Measurements from ENCODE around the gene CD86. TPM values are rescaled to one million over a fixed set of nuclear protein-coding genes. Genes with fewer than 3 reads are reported as not detected.
A peak's percentile ranks its signal among the peaks of the same experiment; 100 is the strongest.

CD86 gene
- total and polyA plus RNA-seq, 5 donors from 2014 or later: 0.11 to 1.3 (median 0.81) TPM; not detected in 1

DNA sequence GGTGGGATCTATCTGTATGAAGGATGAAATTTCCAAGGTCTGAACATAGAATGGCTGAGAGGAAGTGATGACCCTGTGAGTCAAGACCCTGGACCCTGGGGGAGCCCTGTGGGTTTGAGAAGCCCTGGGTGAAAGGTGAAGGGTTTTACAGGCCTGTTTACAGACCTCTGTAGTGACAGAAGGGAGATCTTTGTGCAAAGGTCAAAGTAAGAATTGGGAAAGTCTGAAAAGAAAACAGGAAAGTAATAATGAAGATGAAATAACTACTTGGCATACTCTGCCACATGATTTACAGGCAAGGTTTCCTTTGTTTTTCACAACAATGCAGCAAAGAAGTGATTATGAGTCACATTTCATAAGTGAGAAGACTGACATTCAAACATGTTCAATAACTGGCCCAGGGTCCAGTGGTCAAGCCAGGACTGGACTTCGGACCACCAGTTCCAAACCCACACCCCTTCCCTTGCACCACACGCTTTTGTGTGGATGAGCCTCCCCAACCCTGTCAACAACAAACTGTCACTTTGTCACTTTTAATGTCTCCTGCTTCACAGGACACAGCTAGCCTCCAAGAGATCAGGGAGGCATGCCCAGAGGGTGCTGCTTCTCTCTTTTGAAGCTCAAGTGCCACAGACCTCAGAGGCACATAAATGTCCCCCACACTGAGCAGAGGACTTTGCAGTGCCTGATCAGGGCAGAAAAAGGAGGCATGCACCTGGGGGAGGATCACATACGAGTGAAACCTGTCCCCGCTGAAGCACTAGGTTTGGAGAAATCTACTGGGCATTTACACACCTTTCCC lies 21.5 kb downstream of the CD86 start:
- peak in 1 of 2 donors; percentile 22 for ATAC-seq (ENCODE audit: low read depth in 2 of 2)

DNA sequence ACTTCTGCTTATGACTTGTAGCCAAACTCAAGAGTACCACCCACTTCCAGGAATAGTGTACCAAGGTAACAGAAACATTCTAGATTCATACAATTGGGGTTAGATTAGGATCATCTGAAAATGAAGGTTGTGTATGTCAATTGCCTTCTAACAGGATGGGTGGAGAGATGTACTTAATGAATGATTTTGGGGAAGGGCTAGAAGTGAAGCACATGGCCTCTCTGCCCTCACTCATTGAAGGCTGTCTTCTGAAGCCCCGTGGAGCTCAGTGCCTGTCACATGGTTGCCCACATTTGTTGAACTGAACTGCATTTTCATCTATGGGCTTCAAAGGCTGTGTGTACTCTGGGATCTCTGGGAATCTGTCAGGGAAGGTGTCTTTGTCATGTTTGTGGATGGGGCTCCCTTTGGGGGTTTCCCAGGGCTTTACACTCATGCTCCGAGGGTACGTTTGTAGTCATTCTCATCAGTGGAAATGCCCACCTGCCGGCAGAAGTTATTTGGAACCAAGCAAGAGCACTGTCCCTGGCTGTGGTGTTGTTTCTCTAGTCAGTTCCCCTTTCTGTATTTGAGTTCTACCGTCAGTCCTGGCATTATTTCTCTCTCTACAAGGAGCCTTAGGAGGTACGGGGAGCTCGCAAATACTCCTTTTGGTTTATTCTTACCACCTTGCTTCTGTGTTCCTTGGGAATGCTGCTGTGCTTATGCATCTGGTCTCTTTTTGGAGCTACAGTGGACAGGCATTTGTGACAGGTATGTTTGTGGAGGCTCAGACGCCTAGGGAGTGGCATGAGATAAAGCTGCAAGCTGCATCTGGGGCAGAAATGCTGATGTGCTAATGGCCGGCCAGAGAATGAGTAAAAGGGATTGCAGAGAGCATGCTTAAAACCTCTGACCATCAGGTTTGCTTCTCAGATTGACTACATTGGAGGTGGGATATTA lies 22.4 kb downstream of the CD86 start:
- peaks cover 8% of the 10 kb centered on the region for H3K4me1 ChIP-seq (ENCODE audit: control insufficient read depth, insufficient read depth, low read length, poor library complexity, severe bottlenecking)
- peaks cover 4% of the 10 kb centered on the region for H3K27me3 ChIP-seq (ENCODE audit: control insufficient read depth, insufficient read depth, low read length)
- H3K36me3 ChIP-seq (ENCODE audit: control insufficient read depth, insufficient read depth, low read length): no peaks in the 10 kb centered on the region
- DNase-seq (peak in 1 of 3 donors; percentile 88), ATAC-seq (ENCODE audit: low read depth in 2 of 2) (peak; percentile 45 to 56)
- Mint-ChIP-seq H3K4me3 (peak overlapping the region in 2 of 4 donors; percentile 11 to 18), H3K27ac (peak overlapping the region in 1 of 3 donors; percentile 15), H3K27me3 (peaks cover 4% of the 10 kb centered on the region), H3K9me3 (peaks cover 0 to 3% (median 0%) of the 10 kb centered on the region in 7 donors), H3K36me3 (no peaks in the 10 kb centered on the region), H3K4me1 (peaks cover 3 to 20% (median 10%) of the 10 kb centered on the region in 4 donors)
- no peak overlapping the region for H3K4me3 ChIP-seq (ENCODE audit: low read depth, low read length)
- H3K9me3 ChIP-seq (ENCODE audit: control insufficient read depth in 2 of 2, low read length in 2 of 2): no peaks in the 10 kb centered on the region
- H3K27ac ChIP-seq (ENCODE audit: insufficient read depth, low read length, poor library complexity, severe bottlenecking): peak overlapping the region; percentile 15

More for the DNA sequence above, 21.5 kb downstream of the CD86 start:
- Histone ChIP-seq H3K36me3 (ENCODE audit: control insufficient read depth, insufficient read depth, low read length) (no peaks in the 10 kb centered on the region), H3K27me3 (ENCODE audit: control insufficient read depth, insufficient read depth, low read length) (peaks cover 4% of the 10 kb centered on the region), H3K27ac (ENCODE audit: insufficient read depth, low read length, poor library complexity, severe bottlenecking) (no peak overlapping the region), H3K4me3 (ENCODE audit: low read depth, low read length) (no peak overlapping the region), H3K4me1 (ENCODE audit: control insufficient read depth, insufficient read depth, low read length, poor library complexity, severe bottlenecking) (peaks cover 8% of the 10 kb centered on the region), H3K9me3 (ENCODE audit: control insufficient read depth in 2 of 2, low read length in 2 of 2) (no peaks in the 10 kb centered on the region)
- Mint-ChIP-seq H3K36me3 (no peaks in the 10 kb centered on the region), H3K9me3 (peaks cover 0 to 3% (median 0%) of the 10 kb centered on the region in 7 donors), H3K4me3 (peak overlapping the region in 1 of 4 donors; percentile 11), H3K4me1 (peaks cover 3 to 12% (median 8%) of the 10 kb centered on the region in 4 donors), H3K27ac (peak overlapping the region in 1 of 3 donors; percentile 11), H3K27me3 (peaks cover 4% of the 10 kb centered on the region)
- peak in 1 of 3 donors; percentile 49 for DNase-seq

DNA sequence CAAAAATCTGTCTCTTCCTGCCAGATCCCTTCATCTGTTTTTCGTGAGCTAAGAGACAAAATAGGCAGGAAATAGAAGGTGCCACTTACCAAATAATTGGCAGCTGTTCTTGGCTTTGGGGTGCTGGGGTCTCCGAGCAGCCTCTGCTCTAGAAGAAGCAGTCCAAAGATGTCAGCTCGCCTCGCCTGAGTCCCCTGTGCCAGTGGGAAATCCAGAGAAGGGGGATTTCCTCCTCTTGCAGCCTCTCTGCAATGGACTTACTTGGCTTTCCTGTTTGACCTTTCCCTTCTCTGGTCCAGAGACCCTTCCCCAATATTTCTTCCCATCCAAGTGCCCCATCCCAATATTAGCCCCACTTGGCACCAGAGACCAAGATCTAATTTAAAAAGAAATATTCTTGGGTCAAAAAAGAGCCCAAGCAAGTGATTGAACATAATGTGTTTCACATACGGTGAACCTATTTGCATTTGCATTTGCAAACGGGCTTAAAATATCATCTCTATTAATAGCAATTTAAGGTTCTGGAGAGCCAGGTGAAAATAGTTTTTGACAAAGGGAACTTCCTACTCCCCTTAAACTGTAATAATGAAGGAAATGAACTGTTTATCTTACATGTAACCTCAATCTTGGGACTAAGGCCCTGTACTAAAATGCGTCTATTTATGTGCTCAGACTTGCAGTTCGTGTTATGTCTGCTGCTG lies 23.2 kb downstream of the CD86 start:
- no peak overlapping the region for H3K27ac ChIP-seq (ENCODE audit: insufficient read depth, low read length, poor library complexity, severe bottlenecking)
- ATAC-seq (ENCODE audit: low read depth in 2 of 2): no peak
- H3K4me3 ChIP-seq (ENCODE audit: low read depth, low read length): no peak overlapping the region
- peak overlapping the region in 1 of 4 donors; percentile 40 for H3K4me3 Mint-ChIP-seq
- peaks cover 4% of the 10 kb centered on the region for H3K27me3 Mint-ChIP-seq
- H3K9me3 ChIP-seq (ENCODE audit: control insufficient read depth in 2 of 2, low read length in 2 of 2): no peaks in the 10 kb centered on the region
- DNase-seq: no peak
- peaks cover 3 to 20% (median 10%) of the 10 kb centered on the region in 4 donors for H3K4me1 Mint-ChIP-seq
- no peaks in the 10 kb centered on the region for H3K9me3 Mint-ChIP-seq
- no peak overlapping the region for H3K27ac Mint-ChIP-seq
- H3K27me3 ChIP-seq (ENCODE audit: control insufficient read depth, insufficient read depth, low read length): peaks cover 4% of the 10 kb centered on the region
- H3K36me3 ChIP-seq (ENCODE audit: control insufficient read depth, insufficient read depth, low read length): no peaks in the 10 kb centered on the region
- peaks cover 8% of the 10 kb centered on the region for H3K4me1 ChIP-seq (ENCODE audit: control insufficient read depth, insufficient read depth, low read length, poor library complexity, severe bottlenecking)
- no peaks in the 10 kb centered on the region for H3K36me3 Mint-ChIP-seq

DNA sequence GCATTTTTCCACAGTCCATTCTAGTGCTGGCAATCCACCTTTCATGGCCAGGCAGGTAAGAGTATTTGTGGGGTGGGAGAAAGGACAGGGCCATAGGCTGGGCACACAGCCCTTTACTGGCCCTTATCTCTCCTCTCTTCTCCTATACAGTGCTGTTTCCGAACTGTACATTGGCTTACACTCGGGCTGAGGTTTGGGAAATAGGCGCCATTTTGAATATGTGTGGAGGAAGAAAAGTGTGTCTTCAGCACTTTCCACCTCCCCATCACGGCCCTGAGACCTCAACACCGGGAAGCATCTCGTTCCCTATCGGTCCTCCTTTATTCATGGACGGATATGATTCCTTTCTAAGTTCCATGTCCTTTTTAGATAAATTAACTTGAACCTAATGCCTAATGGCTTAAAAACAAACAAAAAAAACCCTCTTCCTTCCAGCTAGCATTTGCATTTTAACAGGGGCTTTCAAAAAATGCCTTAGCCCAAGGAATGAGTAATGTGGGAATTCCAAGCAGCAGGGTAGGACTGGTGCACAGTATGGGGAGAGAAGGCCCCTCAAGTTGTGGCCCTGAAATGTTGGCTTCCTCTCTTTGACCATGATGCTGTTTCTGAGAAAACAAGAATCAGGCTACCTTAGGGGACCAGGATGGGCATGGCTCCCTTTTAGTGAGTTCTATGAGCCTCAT lies 24.5 kb downstream of the CD86 start:
- H3K4me3 ChIP-seq (ENCODE audit: low read depth, low read length): no peak overlapping the region
- no peaks in the 10 kb centered on the region for H3K36me3 Mint-ChIP-seq
- no peak for ATAC-seq (ENCODE audit: low read depth in 2 of 2)

GRCh38 chr3:122080207-122080587 lies 25.0 kb downstream of the CD86 start:
- peaks cover 8% of the 10 kb centered on the region for H3K4me1 ChIP-seq (ENCODE audit: control insufficient read depth, insufficient read depth, low read length, poor library complexity, severe bottlenecking)
- ATAC-seq (ENCODE audit: low read depth in 2 of 2) (no peak), DNase-seq (no peak)
- no peak overlapping the region for H3K27ac Mint-ChIP-seq
- no peak overlapping the region for H3K4me3 Mint-ChIP-seq
- no peak overlapping the region for H3K4me3 ChIP-seq (ENCODE audit: low read depth, low read length)
- peaks cover 4% of the 10 kb centered on the region for H3K27me3 ChIP-seq (ENCODE audit: control insufficient read depth, insufficient read depth, low read length)
- no peaks in the 10 kb centered on the region for H3K36me3 ChIP-seq (ENCODE audit: control insufficient read depth, insufficient read depth, low read length)
- H3K36me3 Mint-ChIP-seq: no peaks in the 10 kb centered on the region
- no peaks in the 10 kb centered on the region for H3K9me3 ChIP-seq (ENCODE audit: control insufficient read depth in 2 of 2, low read length in 2 of 2)
- H3K27ac ChIP-seq (ENCODE audit: insufficient read depth, low read length, poor library complexity, severe bottlenecking): no peak overlapping the region
- peaks cover 4% of the 10 kb centered on the region for H3K27me3 Mint-ChIP-seq
- H3K9me3 Mint-ChIP-seq: no peaks in the 10 kb centered on the region
- H3K4me1 Mint-ChIP-seq: peaks cover 3 to 15% (median 10%) of the 10 kb centered on the region in 4 donors

More for the DNA sequence above, 24.5 kb downstream of the CD86 start:
- DNase-seq: no peak
- H3K4me1 ChIP-seq (ENCODE audit: control insufficient read depth, insufficient read depth, low read length, poor library complexity, severe bottlenecking): peaks cover 8% of the 10 kb centered on the region
- Mint-ChIP-seq H3K27me3 (peaks cover 4% of the 10 kb centered on the region), H3K4me1 (peaks cover 3 to 15% (median 10%) of the 10 kb centered on the region in 4 donors), H3K9me3 (no peaks in the 10 kb centered on the region), H3K4me3 (peak overlapping the region in 1 of 4 donors; percentile 24), H3K27ac (no peak overlapping the region)
- H3K9me3 ChIP-seq (ENCODE audit: control insufficient read depth in 2 of 2, low read length in 2 of 2): no peaks in the 10 kb centered on the region
- no peak overlapping the region for H3K27ac ChIP-seq (ENCODE audit: insufficient read depth, low read length, poor library complexity, severe bottlenecking)
- H3K27me3 ChIP-seq (ENCODE audit: control insufficient read depth, insufficient read depth, low read length): peaks cover 4% of the 10 kb centered on the region
- no peaks in the 10 kb centered on the region for H3K36me3 ChIP-seq (ENCODE audit: control insufficient read depth, insufficient read depth, low read length)

DNA sequence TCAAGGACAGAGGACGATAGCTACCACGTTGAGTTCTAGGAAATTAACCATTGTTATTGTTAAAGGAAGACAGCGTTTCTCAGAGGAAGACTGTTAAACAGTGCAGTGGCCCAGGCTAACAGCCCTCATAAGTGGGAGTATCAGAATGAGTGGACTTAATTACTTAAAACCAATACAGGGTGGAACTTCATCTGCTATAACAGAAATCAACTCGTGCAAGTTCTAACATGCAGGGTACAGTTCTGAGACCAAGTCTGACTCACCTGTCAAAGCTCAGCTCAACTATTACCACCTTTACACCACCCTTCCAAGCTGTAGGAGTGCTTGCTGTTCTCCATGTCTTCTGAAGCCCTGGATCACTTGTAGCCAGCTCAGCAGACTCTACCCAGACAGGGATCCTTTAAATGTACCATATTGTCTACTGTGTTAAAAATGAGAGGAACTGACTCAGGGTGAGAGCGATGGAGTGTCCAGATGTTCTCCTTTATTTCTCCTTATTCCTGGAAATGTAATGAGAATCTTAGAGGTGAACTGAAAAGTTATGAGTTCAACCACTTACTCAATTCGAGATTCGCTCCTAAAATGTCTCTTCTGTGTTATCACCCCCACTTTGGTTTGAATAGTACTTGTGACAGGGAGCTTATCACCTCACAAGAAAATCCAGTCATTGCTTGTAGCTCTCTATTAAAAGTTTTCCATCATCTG lies 26.5 kb downstream of the CD86 start:
- peak in 1 of 3 donors; percentile 81 for DNase-seq
- no peak overlapping the region for H3K4me3 Mint-ChIP-seq

More for the DNA sequence above, 26.5 kb downstream of the CD86 start:
- ATAC-seq (ENCODE audit: low read depth in 2 of 2): no peak
- Mint-ChIP-seq H3K9me3 (no peaks in the 10 kb centered on the region), H3K36me3 (no peaks in the 10 kb centered on the region), H3K27me3 (peaks cover 4% of the 10 kb centered on the region), H3K4me1 (peaks cover 3 to 15% (median 10%) of the 10 kb centered on the region in 4 donors), H3K27ac (no peak overlapping the region)
- peaks cover 4% of the 10 kb centered on the region for H3K27me3 ChIP-seq (ENCODE audit: control insufficient read depth, insufficient read depth, low read length)
- no peaks in the 10 kb centered on the region for H3K36me3 ChIP-seq (ENCODE audit: control insufficient read depth, insufficient read depth, low read length)
- H3K27ac ChIP-seq (ENCODE audit: insufficient read depth, low read length, poor library complexity, severe bottlenecking): no peak overlapping the region
- H3K4me1 ChIP-seq (ENCODE audit: control insufficient read depth, insufficient read depth, low read length, poor library complexity, severe bottlenecking): peaks cover 8% of the 10 kb centered on the region
- H3K9me3 ChIP-seq (ENCODE audit: control insufficient read depth in 2 of 2, low read length in 2 of 2): no peaks in the 10 kb centered on the region
- H3K4me3 ChIP-seq (ENCODE audit: low read depth, low read length): no peak overlapping the region

Measured in CD4-positive, CD25-positive, alpha-beta regulatory T cell (primary cell).